GM13977 (cell line): ENCODE measurements around the gene GALNT7.

ENCODE experiments used
- DNase-seq: peaks from one replicate; pipeline ENCODE4 v3.0.0; 2012; ENCODE audit warnings: low spot score
- in situ Hi-C: fragments of 300-500 bp; cut with MboI; formaldehyde crosslinking; loops from one replicate; pipeline ENCODE4 v1.12.0; 2022; ENCODE audit warnings: low sequenced_read_pairs, low pct_unique_long_range_greater_than_20kb, mixed read lengths, inconsistent platforms; ENCODE audit not compliant: unreplicated experiment
- TF ChIP-seq, protein P1 (sequence below): IDR thresholded peaks from 2 replicates; pipeline ENCODE4 v1.5.1; 2012; ENCODE audit warnings: mild to moderate bottlenecking, control low read depth; ENCODE audit not compliant: insufficient read depth; ENCODE audit errors: extremely low read depth, missing control alignments

The GALNT7 gene

DNA sequence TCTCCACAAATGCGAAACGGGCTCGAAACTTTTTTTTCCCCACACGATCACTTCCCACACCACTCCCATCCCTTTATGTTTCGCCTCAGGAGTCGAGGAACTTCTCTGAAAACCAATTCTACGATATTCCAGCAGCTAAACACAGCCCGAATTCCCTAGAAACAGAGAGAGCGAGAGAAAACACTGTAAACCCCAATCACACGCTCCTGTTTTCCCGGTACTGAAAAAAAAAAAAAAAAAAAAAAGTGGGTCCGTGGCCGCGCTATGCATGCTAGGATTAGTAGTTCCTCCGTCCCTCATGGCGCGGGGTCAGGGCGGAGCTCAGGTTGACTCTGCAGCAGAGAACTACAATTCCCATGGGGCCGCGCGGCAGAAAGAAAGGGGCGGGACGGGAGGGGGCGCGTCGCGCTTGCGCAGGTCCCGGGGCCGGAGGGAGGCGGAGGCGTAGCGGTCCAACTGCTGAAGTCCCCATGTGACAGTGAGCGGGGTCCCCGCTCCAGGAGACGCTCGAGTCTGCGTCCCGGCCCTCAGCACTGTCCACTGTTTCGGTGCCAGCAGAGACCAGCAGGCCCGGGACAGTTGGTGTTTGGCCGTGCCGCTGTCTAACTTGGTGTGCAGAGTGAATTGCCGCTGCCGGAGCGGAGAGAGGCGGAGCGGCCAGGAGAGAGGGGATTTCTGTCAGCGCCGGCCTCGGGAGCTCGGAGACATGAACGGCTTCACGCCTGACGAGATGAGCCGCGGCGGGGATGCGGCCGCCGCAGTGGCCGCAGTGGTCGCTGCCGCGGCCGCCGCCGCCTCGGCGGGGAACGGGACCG lies 202.1 kb downstream of the GALNT7 start, which contains the start of gene SAP30:
Gene SAP30 (plus strand): TSS at position 478 of the 815 bp plus-strand sequence. CDS start 229 bp downstream, at position 707.
- in situ Hi-C loops = no loop called here
- DNase-seq = peak; percentile 94
- TF ChIP-seq, protein P1, sequence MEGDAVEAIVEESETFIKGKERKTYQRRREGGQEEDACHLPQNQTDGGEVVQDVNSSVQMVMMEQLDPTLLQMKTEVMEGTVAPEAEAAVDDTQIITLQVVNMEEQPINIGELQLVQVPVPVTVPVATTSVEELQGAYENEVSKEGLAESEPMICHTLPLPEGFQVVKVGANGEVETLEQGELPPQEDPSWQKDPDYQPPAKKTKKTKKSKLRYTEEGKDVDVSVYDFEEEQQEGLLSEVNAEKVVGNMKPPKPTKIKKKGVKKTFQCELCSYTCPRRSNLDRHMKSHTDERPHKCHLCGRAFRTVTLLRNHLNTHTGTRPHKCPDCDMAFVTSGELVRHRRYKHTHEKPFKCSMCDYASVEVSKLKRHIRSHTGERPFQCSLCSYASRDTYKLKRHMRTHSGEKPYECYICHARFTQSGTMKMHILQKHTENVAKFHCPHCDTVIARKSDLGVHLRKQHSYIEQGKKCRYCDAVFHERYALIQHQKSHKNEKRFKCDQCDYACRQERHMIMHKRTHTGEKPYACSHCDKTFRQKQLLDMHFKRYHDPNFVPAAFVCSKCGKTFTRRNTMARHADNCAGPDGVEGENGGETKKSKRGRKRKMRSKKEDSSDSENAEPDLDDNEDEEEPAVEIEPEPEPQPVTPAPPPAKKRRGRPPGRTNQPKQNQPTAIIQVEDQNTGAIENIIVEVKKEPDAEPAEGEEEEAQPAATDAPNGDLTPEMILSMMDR = no peak

DNA sequence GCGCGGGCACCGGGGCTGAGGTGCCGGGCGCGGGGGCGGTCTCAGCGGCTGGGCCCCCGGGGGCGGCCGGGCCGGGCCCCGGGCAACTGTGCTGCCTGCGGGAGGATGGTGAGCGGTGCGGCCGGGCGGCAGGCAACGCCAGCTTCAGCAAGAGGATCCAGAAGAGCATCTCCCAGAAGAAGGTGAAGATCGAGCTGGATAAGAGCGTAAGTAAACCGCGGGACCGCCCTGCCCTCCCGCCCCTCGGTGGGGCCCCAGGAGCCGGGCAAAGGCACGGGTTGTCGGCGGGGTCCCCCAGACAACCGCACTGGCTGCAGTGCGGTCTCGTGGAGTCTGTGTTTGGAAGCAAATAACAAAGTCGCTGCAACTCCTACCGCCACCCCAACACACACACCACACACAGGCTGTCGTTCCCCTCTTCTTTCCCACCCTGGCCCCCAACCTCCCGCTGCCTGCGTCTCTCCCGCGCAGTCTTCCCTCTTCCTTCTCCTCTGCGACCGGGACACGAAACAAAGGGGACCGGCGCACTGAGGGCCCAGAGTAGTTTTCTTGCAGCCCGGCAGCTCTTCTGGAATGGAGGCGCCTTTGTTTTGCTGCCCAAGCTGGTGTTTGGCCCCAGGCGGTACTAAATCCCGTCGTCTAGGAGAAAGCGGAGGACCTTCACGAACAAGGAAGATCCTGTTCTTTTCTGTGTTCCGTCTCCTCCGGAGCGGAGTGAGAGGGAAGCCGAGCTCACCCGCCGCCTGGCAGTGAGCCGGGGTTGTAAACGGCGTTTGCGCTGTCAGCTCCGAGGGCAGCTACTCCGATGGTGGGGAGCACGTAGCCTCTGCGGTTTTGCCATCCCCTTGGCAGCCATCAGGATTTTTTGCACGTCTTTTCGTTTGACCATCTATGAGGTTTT lies 202.9 kb downstream of the GALNT7 start:
- in situ Hi-C loops = no loop called here
- DNase-seq = peak; percentile 42

More for the DNA sequence above, 202.9 kb downstream of the GALNT7 start:
- TF ChIP-seq, protein P1 = no peak
